DMS153 treated with DMSO at 0.1 percent for 48 hours (cell line): ENCODE results near the gene RCSD1.
"Not testable (repeated sequence)": the region's sequence is repeated elsewhere in the genome, so short reads cannot be mapped to it uniquely, and the experiment has no call there.

ENCODE experiments used
- DNase-seq: peaks from one replicate; lab custom pipeline; 2025; ENCODE audit not compliant: unreplicated experiment; lab: John Stamatoyannopoulos, UW

RCSD1 gene

GRCh38 chr1:167737169-167737568 lies 107.1 kb downstream of the RCSD1 start:
- DNase-seq = no peak

- no peak for DNase-seq
Measured at GRCh38 chr1:167738158-167738557, 108.1 kb downstream of the RCSD1 start.

- DNase-seq = no peak
Measured at GRCh38 chr1:167739752-167740151, 109.7 kb downstream of the RCSD1 start.

GRCh38 chr1:167741103-167741502 lies 111.1 kb downstream of the RCSD1 start:
- DNase-seq = not testable (repeated sequence)

GRCh38 chr1:167742392-167743057 lies 112.5 kb downstream of the RCSD1 start:
- DNase-seq = not testable (repeated sequence)

GRCh38 chr1:167744901-167745300 lies 114.9 kb downstream of the RCSD1 start:
- DNase-seq = no peak

- DNase-seq = no peak
Measured at GRCh38 chr1:167746013-167746672, 116.1 kb downstream of the RCSD1 start.

GRCh38 chr1:167746988-167747655 lies 117.1 kb downstream of the RCSD1 start:
- DNase-seq = no peak

GRCh38 chr1:167747988-167748387 lies 118.0 kb downstream of the RCSD1 start:
- no peak for DNase-seq

- DNase-seq = no peak
Measured at GRCh38 chr1:167748906-167749305, 118.9 kb downstream of the RCSD1 start.

GRCh38 chr1:167749741-167750140 lies 119.7 kb downstream of the RCSD1 start:
- DNase-seq = no peak

GRCh38 chr1:167750641-167751040 lies 120.6 kb downstream of the RCSD1 start:
- no peak for DNase-seq

- no peak for DNase-seq
Measured at GRCh38 chr1:167751676-167752075, 121.6 kb downstream of the RCSD1 start.

- no peak for DNase-seq
Measured at GRCh38 chr1:167752219-167752985, 122.4 kb downstream of the RCSD1 start.

GRCh38 chr1:167755654-167756053 lies 125.6 kb downstream of the RCSD1 start:
- DNase-seq = no peak
